Measurements from ENCODE around the gene OTOG.

The OTOG gene

DNA sequence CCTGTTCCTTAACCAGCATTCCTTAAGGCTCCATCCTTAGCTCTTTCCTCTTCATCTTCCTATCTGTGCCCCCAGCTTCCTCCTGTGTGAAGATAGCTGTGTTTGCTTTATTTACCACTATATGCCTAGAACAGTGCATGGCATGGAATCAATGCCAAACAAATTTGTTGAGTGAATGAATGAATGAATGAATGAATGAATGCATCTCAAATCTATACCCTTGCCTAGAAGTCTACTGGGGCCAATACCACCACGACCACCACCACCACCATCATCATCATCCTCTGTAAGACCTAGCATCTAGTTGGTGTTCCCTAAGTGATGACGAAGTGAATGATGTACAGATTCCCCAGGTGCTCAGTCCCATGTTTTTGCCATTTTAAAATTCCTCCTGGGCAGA, 819 bp upstream of the OTOG start:
- Histone ChIP-seq H3K4me3 (ENCODE audit: insufficient read depth, low read length, poor library complexity, severe bottlenecking) (no peak overlapping the region), H3K27me3 (ENCODE audit: low read length) (no peaks in the 10 kb centered on the region), H4K20me1 (ENCODE audit: low read depth, low read length) (no peaks in the 10 kb centered on the region), H3K36me3 (ENCODE audit: low read length) (no peaks in the 10 kb centered on the region), H3K27ac (ENCODE audit: low read depth, low read length) (no peak overlapping the region), H3K4me2 (ENCODE audit: low read depth, low read length, poor library complexity, severe bottlenecking) (no peak overlapping the region), H3F3A (ENCODE audit: insufficient read depth) (no peaks in the 10 kb centered on the region), H3K9me3 (ENCODE audit: insufficient read depth, low read length) (no peaks in the 10 kb centered on the region), H3K79me2 (ENCODE audit: insufficient read depth, low read length) (no peaks in the 10 kb centered on the region), H3K9ac (ENCODE audit: low read length) (no peak overlapping the region), H2AFZ (ENCODE audit: low read depth, low read length, severe bottlenecking) (no peak overlapping the region), H3K9me2 (replicated peaks; ENCODE audit: insufficient read depth, low read length) (no peaks in the 10 kb centered on the region)
- no peak for TF ChIP-seq EZH2phosphoT487 (conservative IDR thresholded peaks at IDR 0.05; ENCODE audit: low read length)
- TF ChIP-seq, protein P1, sequence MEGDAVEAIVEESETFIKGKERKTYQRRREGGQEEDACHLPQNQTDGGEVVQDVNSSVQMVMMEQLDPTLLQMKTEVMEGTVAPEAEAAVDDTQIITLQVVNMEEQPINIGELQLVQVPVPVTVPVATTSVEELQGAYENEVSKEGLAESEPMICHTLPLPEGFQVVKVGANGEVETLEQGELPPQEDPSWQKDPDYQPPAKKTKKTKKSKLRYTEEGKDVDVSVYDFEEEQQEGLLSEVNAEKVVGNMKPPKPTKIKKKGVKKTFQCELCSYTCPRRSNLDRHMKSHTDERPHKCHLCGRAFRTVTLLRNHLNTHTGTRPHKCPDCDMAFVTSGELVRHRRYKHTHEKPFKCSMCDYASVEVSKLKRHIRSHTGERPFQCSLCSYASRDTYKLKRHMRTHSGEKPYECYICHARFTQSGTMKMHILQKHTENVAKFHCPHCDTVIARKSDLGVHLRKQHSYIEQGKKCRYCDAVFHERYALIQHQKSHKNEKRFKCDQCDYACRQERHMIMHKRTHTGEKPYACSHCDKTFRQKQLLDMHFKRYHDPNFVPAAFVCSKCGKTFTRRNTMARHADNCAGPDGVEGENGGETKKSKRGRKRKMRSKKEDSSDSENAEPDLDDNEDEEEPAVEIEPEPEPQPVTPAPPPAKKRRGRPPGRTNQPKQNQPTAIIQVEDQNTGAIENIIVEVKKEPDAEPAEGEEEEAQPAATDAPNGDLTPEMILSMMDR (IDR thresholded peaks at IDR 0.05; ENCODE audit: insufficient read depth, low read length, poor library complexity, severe bottlenecking) = no peak

DNA sequence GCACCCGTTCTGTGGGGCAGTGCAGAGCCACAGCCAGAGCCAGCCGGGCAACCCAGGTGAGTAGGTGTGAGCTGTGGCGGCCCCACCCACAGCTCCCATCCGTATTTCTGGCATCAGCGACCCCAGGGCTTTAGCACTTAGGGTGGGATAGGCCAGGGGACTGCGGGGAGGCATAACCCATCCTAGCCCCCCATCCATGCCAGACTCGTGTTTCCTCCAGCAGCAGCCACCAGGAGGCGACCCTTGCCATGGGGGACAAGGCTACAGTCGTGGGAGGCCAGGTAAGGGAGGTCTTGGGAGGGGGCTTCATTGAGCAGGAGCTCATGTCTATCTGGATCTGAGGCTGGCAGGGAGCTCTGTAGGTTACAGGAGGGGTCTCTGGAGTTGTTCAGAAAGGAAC, 873 bp downstream of the OTOG start:
- Histone ChIP-seq H3K9me3 (ENCODE audit: insufficient read depth, low read length) (no peaks in the 10 kb centered on the region), H3K9me2 (replicated peaks; ENCODE audit: insufficient read depth, low read length) (no peaks in the 10 kb centered on the region)

DNA sequence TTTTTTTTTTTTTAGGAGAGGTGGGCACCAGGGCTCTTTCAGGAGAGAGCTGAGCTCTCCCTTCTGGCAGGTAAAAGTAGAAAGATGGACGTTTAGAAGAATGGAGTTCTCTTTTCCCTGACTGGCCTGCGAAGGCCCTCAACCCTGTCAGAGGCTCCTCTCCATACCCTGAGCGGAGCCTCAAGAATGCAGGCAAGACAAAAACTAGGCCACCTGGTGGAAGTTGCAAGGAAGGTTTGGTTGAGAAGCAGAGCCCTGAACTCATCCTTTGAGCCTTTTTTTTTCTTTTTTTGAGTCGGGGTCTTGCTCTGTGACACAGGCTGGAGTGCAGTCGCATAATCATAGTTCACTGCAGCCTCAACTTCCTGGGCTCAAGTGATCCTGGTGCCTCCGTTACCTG, 1.4 kb downstream of the OTOG start:
- TF ChIP-seq EZH2phosphoT487 (conservative IDR thresholded peaks at IDR 0.05; ENCODE audit: low read length) = no peak
- TF ChIP-seq, protein P1 (IDR thresholded peaks at IDR 0.05; ENCODE audit: insufficient read depth, low read length, poor library complexity, severe bottlenecking) = no peak
- Histone ChIP-seq H3K36me3 (ENCODE audit: low read length) (no peaks in the 10 kb centered on the region), H3K4me2 (ENCODE audit: low read depth, low read length, poor library complexity, severe bottlenecking) (no peak overlapping the region), H3K27ac (ENCODE audit: low read depth, low read length) (no peak overlapping the region), H3K9me3 (ENCODE audit: insufficient read depth, low read length) (no peaks in the 10 kb centered on the region), H3F3A (ENCODE audit: insufficient read depth) (no peaks in the 10 kb centered on the region), H3K79me2 (ENCODE audit: insufficient read depth, low read length) (no peaks in the 10 kb centered on the region), H3K4me3 (ENCODE audit: insufficient read depth, low read length, poor library complexity, severe bottlenecking) (no peak overlapping the region), H3K27me3 (ENCODE audit: low read length) (no peaks in the 10 kb centered on the region), H2AFZ (ENCODE audit: low read depth, low read length, severe bottlenecking) (no peak overlapping the region), H4K20me1 (ENCODE audit: low read depth, low read length) (no peaks in the 10 kb centered on the region), H3K9ac (ENCODE audit: low read length) (no peak overlapping the region), H3K9me2 (replicated peaks; ENCODE audit: insufficient read depth, low read length) (no peaks in the 10 kb centered on the region)

More for the DNA sequence above, 873 bp downstream of the OTOG start:
- Histone ChIP-seq H3K79me2 (ENCODE audit: insufficient read depth, low read length) (no peaks in the 10 kb centered on the region), H2AFZ (ENCODE audit: low read depth, low read length, severe bottlenecking) (no peak overlapping the region), H3K4me3 (ENCODE audit: insufficient read depth, low read length, poor library complexity, severe bottlenecking) (no peak overlapping the region), H4K20me1 (ENCODE audit: low read depth, low read length) (no peaks in the 10 kb centered on the region), H3K36me3 (ENCODE audit: low read length) (no peaks in the 10 kb centered on the region), H3F3A (ENCODE audit: insufficient read depth) (no peaks in the 10 kb centered on the region), H3K4me2 (ENCODE audit: low read depth, low read length, poor library complexity, severe bottlenecking) (no peak overlapping the region), H3K27ac (ENCODE audit: low read depth, low read length) (no peak overlapping the region), H3K9ac (ENCODE audit: low read length) (no peak overlapping the region), H3K27me3 (ENCODE audit: low read length) (no peaks in the 10 kb centered on the region)
- no peak for TF ChIP-seq EZH2phosphoT487 (conservative IDR thresholded peaks at IDR 0.05; ENCODE audit: low read length)
- TF ChIP-seq, protein P1 (IDR thresholded peaks at IDR 0.05; ENCODE audit: insufficient read depth, low read length, poor library complexity, severe bottlenecking) = no peak

Data from SU-DHL-6 (cell line).